Stimulated activated effector memory CD8-positive, alpha-beta T cell treated with anti-CD3 and anti-CD28 coated beads, Interleukin-12 subunit alpha, Interleukin-12 subunit beta, amount 100 ng/mL, for 72 hours (primary cell): ENCODE results near the gene PDE8A.

Source experiments
- ATAC-seq: fragments of 150-1000 bp; cut with Tn5 transposase; 2 replicates; pipeline ENCODE4 v1.10.0; 2021
- DNase-seq, 2 donors: peaks; one replicate each; pipeline ENCODE4 v3.0.0; 2021 to 2022; ENCODE audit warnings: low spot score in 2 of 2
- H3K27ac Mint-ChIP-seq: one replicate; pipeline ENCODE4 v1.8.0; 2022; ENCODE audit warnings: mild to moderate bottlenecking, mixed read lengths
- H3K36me3 Mint-ChIP-seq: one replicate; pipeline ENCODE4 v1.8.0; 2022; ENCODE audit warnings: mild to moderate bottlenecking, mixed read lengths
- H3K4me1 Mint-ChIP-seq: one replicate; pipeline ENCODE4 v1.8.0; 2022; ENCODE audit warnings: mixed read lengths
- H3K4me3 Mint-ChIP-seq: one replicate; pipeline ENCODE4 v1.8.0; 2022; ENCODE audit warnings: mild to moderate bottlenecking, mixed read lengths
- H3K9me3 Mint-ChIP-seq: one replicate; pipeline ENCODE4 v1.8.0; 2022; ENCODE audit warnings: mixed read lengths

PDE8A gene

GRCh38 chr15:85089929-85090597 lies 108.4 kb downstream of the PDE8A start:
- H3K9me3 Mint-ChIP-seq, result no peaks in the 10 kb centered on the region
- peaks cover 62% of the 10 kb centered on the region for H3K36me3 Mint-ChIP-seq
- DNase-seq, result no peak
- no peak overlapping the region for H3K4me3 Mint-ChIP-seq
- H3K4me1 Mint-ChIP-seq, result no peaks in the 10 kb centered on the region
- ATAC-seq, result no peak
- H3K27ac Mint-ChIP-seq, result no peak overlapping the region

GRCh38 chr15:85091990-85092389 lies 110.3 kb downstream of the PDE8A start:
- ATAC-seq, result no peak
- Mint-ChIP-seq H3K9me3 (no peaks in the 10 kb centered on the region), H3K27ac (peak overlapping the region; percentile 29), H3K4me1 (no peaks in the 10 kb centered on the region), H3K4me3 (no peak overlapping the region), H3K36me3 (peaks cover 50% of the 10 kb centered on the region)
- DNase-seq, result no peak

GRCh38 chr15:85094685-85095084 lies 113.0 kb downstream of the PDE8A start:
- Mint-ChIP-seq H3K4me3 (no peak overlapping the region), H3K27ac (no peak overlapping the region), H3K4me1 (no peaks in the 10 kb centered on the region), H3K36me3 (peaks cover 39% of the 10 kb centered on the region), H3K9me3 (no peaks in the 10 kb centered on the region)
- DNase-seq (no peak), ATAC-seq (no peak)

GRCh38 chr15:85095566-85095965 lies 113.9 kb downstream of the PDE8A start:
- Mint-ChIP-seq H3K4me1 (no peaks in the 10 kb centered on the region), H3K27ac (no peak overlapping the region), H3K36me3 (peaks cover 36% of the 10 kb centered on the region), H3K9me3 (no peaks in the 10 kb centered on the region), H3K4me3 (no peak overlapping the region)
- ATAC-seq, result no peak
- DNase-seq, result peak in 1 of 2 donors; percentile 13

- no peaks in the 10 kb centered on the region for H3K9me3 Mint-ChIP-seq
- no peaks in the 10 kb centered on the region for H3K4me1 Mint-ChIP-seq
- DNase-seq, result no peak
- no peak for ATAC-seq
- peaks cover 25% of the 10 kb centered on the region for H3K36me3 Mint-ChIP-seq
- H3K27ac Mint-ChIP-seq, result no peak overlapping the region
- H3K4me3 Mint-ChIP-seq, result no peak overlapping the region
Observed at GRCh38 chr15:85097250-85097649, 115.6 kb downstream of the PDE8A start.

GRCh38 chr15:85097725-85098124 lies 116.1 kb downstream of the PDE8A start:
- Mint-ChIP-seq H3K27ac (no peak overlapping the region), H3K4me3 (no peak overlapping the region), H3K4me1 (no peaks in the 10 kb centered on the region), H3K36me3 (peaks cover 20% of the 10 kb centered on the region), H3K9me3 (no peaks in the 10 kb centered on the region)
- no peak for ATAC-seq
- DNase-seq, result no peak

GRCh38 chr15:85099195-85099803 lies 117.6 kb downstream of the PDE8A start:
- no peaks in the 10 kb centered on the region for H3K4me1 Mint-ChIP-seq
- H3K27ac Mint-ChIP-seq, result peak overlapping the region; percentile 44
- no peaks in the 10 kb centered on the region for H3K9me3 Mint-ChIP-seq
- no peak overlapping the region for H3K4me3 Mint-ChIP-seq
- peaks cover 7% of the 10 kb centered on the region for H3K36me3 Mint-ChIP-seq
- no peak for ATAC-seq
- no peak for DNase-seq

GRCh38 chr15:85100186-85100937 lies 118.7 kb downstream of the PDE8A start:
- Mint-ChIP-seq H3K9me3 (no peaks in the 10 kb centered on the region), H3K36me3 (peaks cover 7% of the 10 kb centered on the region), H3K4me1 (no peaks in the 10 kb centered on the region), H3K4me3 (no peak overlapping the region), H3K27ac (no peak overlapping the region)
- no peak for DNase-seq
- ATAC-seq, result peak; percentile 66

- DNase-seq (peak in 1 of 2 donors; percentile 13), ATAC-seq (no peak)
- Mint-ChIP-seq H3K9me3 (no peaks in the 10 kb centered on the region), H3K27ac (peak overlapping the region; percentile 43), H3K4me1 (no peaks in the 10 kb centered on the region), H3K4me3 (no peak overlapping the region), H3K36me3 (no peaks in the 10 kb centered on the region)
Observed at GRCh38 chr15:85104584-85104983, 122.9 kb downstream of the PDE8A start.

GRCh38 chr15:85108136-85108535 lies 126.5 kb downstream of the PDE8A start:
- DNase-seq (peak in 1 of 2 donors; percentile 23), ATAC-seq (no peak)
- no peaks in the 10 kb centered on the region for H3K4me1 Mint-ChIP-seq
- H3K27ac Mint-ChIP-seq, result no peak overlapping the region
- no peaks in the 10 kb centered on the region for H3K36me3 Mint-ChIP-seq
- no peak overlapping the region for H3K4me3 Mint-ChIP-seq
- no peaks in the 10 kb centered on the region for H3K9me3 Mint-ChIP-seq

- no peaks in the 10 kb centered on the region for H3K9me3 Mint-ChIP-seq
- no peak overlapping the region for H3K27ac Mint-ChIP-seq
- H3K4me3 Mint-ChIP-seq, result no peak overlapping the region
- no peak for ATAC-seq
- peaks cover 6% of the 10 kb centered on the region for H3K36me3 Mint-ChIP-seq
- no peak for DNase-seq
- no peaks in the 10 kb centered on the region for H3K4me1 Mint-ChIP-seq
Observed at GRCh38 chr15:85109333-85109732, 127.7 kb downstream of the PDE8A start.

- Mint-ChIP-seq H3K36me3 (peaks cover 19% of the 10 kb centered on the region), H3K9me3 (no peaks in the 10 kb centered on the region), H3K4me1 (peaks cover 21% of the 10 kb centered on the region), H3K27ac (no peak overlapping the region), H3K4me3 (no peak overlapping the region)
- DNase-seq (peak in 1 of 2 donors; percentile 7), ATAC-seq (no peak)
Observed at GRCh38 chr15:85112997-85113396, 131.3 kb downstream of the PDE8A start.

GRCh38 chr15:85114886-85115285 lies 133.2 kb downstream of the PDE8A start:
- ATAC-seq (no peak), DNase-seq (no peak)
- no peak overlapping the region for H3K27ac Mint-ChIP-seq
- peaks cover 25% of the 10 kb centered on the region for H3K36me3 Mint-ChIP-seq
- H3K4me3 Mint-ChIP-seq, result no peak overlapping the region
- no peaks in the 10 kb centered on the region for H3K9me3 Mint-ChIP-seq
- peaks cover 21% of the 10 kb centered on the region for H3K4me1 Mint-ChIP-seq

GRCh38 chr15:85116066-85116465 lies 134.4 kb downstream of the PDE8A start:
- Mint-ChIP-seq H3K4me3 (no peak overlapping the region), H3K27ac (peak overlapping the region; percentile 52), H3K9me3 (no peaks in the 10 kb centered on the region), H3K36me3 (peaks cover 25% of the 10 kb centered on the region), H3K4me1 (peaks cover 21% of the 10 kb centered on the region)
- ATAC-seq, result peak; percentile 34
- DNase-seq, result no peak

GRCh38 chr15:85116494-85116893 lies 134.8 kb downstream of the PDE8A start:
- ATAC-seq (no peak), DNase-seq (no peak)
- Mint-ChIP-seq H3K36me3 (peaks cover 25% of the 10 kb centered on the region), H3K9me3 (no peaks in the 10 kb centered on the region), H3K4me1 (peaks cover 21% of the 10 kb centered on the region), H3K27ac (peak overlapping the region; percentile 36), H3K4me3 (no peak overlapping the region)
